HTR-8/SVneo (cell line): Measurements from ENCODE around the gene KANK3.
"Not testable (repeated sequence)": the region's sequence is repeated elsewhere in the genome, so short reads cannot be mapped to it uniquely, and the experiment has no call there.

ENCODE experiments used
- DNase-seq: peaks from one replicate; pipeline ENCODE4 v3.0.0; 2011; ENCODE audit warnings: low spot score, mixed read lengths; ENCODE audit not compliant: insufficient read length
- FAIRE-seq: peaks from 2 replicates; lab custom pipeline; 2011; peaks lifted over from hg19 to GRCh38; lab: Jason Lieb, UNC

The KANK3 gene

DNA sequence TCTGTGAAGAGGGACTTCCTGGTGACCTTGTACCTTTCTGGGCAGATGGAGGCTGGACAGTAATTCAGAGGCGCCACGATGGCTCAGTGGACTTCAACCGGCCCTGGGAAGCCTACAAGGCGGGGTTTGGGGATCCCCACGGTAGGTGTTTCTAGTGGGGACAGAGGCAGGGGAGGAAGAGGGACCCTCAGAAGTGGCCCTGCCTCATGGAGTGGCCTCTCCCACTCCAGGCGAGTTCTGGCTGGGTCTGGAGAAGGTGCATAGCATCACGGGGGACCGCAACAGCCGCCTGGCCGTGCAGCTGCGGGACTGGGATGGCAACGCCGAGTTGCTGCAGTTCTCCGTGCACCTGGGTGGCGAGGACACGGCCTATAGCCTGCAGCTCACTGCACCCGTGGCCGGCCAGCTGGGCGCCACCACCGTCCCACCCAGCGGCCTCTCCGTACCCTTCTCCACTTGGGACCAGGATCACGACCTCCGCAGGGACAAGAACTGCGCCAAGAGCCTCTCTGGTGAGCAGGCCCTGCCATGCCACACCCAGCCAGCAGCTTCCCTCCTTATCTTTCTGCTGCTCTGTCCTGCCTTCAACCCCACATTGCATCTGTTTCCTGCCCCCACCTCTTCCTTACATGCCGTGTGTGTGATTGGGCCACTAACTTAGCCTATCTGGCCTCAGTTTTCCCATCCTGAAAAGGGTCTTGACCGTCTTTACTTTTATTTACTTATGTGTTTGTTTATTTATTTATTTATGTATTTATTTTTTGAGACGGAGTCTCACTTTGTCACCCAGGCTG is 28.1 kb upstream of the KANK3 start:
- FAIRE-seq (no peak), DNase-seq (no peak)

DNA sequence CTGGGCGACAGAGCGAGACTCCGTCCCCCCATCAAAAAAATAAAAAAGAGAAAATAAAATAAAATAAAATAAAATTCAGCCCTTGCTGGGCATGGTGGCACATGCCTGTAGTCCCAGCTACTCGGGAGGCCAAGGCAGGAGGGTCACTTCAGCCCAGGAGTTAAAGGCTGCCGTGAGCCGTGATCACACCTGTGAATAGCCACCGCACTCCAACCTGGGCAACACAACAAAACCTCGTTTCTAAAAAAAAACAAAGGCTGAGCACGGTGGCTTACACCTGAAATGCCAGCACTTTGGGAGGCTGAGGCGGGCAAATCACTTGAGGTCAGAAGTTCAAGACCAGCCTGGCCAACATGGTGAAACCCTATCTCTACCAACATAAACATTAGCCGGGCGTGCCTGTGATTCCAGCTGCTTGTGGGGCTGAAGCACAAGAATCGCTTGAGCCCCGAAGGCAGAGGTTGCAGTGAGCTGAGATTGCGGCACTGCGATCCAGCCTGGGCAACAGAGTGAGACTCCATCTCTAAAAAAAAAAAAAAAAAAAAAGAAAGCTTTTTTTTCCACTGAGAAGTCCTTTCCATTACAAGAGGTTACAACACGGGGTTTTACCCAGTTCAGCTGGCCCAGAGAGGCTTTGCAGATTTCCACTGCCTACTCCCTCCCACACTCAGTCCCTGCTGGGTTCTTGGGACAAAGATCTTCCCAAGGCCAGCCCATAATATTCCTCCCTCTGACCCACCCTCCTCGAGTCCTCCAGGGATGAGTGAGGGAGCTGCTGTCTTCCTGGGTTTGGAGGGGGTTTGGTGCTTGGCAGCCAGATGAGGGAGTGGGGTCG is 27.3 kb upstream of the KANK3 start:
- DNase-seq (no peak), FAIRE-seq (no peak)

DNA sequence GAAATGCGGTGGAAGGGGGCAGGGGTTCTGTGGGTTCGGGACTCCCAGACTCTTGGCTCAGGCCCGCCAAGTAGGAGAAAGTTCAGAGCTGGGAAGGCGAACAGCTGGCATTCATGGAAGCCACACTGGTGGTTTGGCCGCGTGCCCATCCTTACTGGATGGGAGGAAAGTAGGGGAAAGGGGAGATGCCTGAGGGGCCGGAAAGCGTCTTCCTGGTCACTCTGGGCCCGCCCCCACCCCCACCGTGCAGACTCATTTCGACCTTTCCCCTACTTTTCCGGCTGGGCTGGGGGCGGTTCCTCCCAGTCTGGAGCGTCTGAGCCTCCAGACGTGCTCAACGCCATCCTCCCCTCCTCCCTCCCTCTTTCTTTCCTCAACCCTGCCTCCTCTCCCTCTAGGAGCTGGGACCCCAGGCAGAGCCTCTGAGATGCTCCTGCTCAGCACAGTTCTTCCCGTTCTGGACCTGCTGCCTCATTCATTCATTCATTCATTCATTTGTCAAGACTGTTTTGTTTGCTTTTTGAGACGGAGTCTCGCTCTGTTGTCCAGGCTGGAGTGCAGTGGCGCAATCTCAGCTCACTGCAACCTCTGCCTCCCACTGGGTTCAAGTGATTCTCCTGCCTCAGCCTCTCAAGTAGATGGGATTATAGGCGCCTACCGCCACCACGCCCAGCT is 24.4 kb upstream of the KANK3 start:
- peak; percentile 92 for DNase-seq
- peak; percentile 95 for FAIRE-seq

DNA sequence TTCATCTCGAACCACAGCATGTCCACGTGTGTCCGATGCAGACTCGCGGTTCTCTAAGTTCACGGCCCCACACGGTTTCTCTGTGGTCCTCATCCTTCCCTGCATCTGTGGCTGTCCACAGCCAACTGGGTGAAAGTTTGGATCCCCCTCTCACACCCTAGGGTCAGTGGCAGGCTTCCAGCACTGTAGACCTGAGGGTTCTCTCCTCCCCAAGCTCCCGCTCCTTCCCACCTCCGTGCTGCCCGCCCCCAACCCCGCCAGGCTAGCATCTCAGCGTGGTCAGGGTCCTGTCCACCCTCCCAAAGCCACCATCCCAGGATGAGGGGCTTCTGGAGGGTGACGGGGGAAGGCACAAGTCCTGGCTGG is 23.9 kb upstream of the KANK3 start:
- no peak for DNase-seq
- peak; percentile 16 for FAIRE-seq

DNA sequence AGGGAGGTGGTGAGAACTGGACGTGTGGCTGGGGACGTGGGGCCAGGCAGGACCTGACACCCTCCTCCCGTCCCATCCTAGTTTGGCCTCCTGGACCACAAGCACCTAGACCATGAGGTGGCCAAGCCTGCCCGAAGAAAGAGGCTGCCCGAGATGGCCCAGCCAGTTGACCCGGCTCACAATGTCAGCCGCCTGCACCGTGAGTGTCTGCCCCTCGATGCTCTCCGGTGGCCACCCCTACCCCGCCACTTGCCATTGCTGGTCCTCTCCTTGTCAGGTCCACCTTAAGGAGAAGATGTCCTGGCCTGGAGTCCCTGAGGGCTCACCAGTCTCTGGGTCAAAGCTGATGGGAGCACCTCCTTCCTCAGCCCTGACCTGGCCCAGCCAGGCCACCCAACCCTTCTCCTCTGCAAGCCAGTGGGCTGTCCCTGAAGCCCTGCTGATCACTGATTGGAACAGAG is 23.1 kb upstream of the KANK3 start:
- FAIRE-seq (no peak), DNase-seq (no peak)

DNA sequence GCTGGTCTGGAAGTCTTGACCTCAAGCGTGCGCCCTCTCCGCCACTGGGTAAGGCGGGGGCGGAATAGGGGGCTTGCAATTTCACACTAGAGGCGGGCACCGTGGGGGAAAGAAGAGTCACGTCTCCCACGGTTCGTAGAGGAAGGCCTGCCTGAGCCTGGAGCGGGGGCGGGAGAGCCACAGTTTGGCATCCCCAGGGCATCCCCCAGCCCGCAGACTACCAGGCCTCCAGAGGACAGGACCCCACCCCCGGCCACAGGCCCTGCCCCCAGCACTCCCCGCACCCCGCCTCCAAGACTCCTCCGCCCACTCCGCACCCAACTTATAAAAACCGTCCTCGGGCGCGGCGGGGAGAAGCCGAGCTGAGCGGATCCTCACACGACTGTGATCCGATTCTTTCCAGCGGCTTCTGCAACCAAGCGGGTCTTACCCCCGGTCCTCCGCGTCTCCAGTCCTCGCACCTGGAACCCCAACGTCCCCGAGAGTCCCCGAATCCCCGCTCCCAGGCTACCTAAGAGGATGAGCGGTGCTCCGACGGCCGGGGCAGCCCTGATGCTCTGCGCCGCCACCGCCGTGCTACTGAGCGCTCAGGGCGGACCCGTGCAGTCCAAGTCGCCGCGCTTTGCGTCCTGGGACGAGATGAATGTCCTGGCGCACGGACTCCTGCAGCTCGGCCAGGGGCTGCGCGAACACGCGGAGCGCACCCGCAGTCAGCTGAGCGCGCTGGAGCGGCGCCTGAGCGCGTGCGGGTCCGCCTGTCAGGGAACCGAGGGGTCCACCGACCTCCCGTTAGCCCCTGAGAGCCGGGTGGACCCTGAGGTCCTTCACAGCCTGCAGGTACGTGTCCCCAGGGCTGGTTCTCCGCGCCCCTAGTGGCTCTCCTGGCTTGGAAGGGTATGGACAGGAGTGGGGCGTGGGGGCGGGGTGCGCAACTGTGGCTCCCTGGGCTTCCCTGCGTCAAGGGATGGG is 21.0 kb upstream of the KANK3 start, which contains the start of gene ANGPTL4:
Gene ANGPTL4 (plus strand): TSS at position 353 of the 969 bp plus-strand sequence. CDS start 167 bp downstream, at position 520.
- DNase-seq, result peak; percentile 65
- FAIRE-seq, result no peak

DNA sequence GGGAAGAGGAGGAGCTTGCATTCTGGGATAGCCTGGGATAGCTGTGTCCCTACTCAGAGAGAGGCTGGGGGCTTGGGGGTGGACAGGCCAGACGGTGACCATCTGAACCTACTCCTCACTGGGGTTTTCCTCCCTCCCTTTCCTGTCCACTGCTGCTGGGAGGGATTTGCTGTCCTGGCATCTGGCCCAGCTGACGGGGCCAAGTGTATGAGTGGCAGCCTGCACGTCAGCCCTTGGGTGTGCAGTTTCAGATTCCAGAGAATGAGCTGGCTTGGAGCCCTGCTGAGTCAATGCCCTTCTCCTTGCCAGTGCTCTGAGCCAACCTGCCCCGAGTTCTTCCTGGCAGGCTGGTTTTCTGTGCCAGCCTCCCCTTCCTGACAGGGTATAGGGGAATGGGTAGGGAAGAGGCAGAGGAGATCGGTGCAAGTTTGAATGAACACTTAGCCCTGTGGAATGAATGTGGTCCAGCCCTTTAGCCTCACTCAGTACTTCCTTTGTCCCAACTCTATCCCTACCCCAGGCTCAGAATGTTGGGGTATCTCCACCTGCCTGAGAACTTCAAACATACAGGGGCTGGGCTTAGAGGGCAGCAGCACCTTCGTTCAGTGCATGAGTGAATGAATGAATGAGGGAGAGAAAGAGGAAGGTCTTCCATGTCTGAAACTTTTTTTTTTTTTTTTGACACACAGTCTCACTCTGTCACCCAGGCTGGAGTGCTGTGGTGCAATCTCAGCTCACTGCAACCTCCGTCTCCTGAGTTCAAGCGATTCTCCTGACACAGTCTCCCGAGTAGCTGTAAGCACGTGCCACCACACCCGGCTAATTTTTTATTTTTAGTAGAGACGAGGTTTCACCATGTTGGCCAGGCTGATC is 19.1 kb upstream of the KANK3 start:
- FAIRE-seq, result peak; percentile 97
- peak; percentile 95 for DNase-seq

DNA sequence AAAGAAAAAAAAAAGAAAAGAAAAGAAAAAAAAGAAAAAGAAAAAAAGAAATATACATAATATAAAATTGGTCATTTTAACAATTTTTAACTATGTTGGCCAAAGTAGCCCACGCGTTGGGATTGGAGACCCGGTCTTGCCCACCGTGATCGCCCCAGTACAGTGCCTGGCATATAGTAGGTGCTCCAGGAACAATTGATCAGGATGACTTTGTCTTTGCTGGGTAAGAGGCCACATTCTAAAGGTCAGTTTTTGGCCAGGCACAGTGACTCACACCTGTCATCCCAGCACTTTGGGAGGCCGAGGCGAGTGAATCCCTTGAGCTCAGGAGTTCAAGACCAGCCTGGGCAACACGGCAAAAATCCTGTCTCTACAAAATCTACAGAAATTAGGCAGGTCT is 17.1 kb upstream of the KANK3 start:
- FAIRE-seq (no peak), DNase-seq (no peak)

DNA sequence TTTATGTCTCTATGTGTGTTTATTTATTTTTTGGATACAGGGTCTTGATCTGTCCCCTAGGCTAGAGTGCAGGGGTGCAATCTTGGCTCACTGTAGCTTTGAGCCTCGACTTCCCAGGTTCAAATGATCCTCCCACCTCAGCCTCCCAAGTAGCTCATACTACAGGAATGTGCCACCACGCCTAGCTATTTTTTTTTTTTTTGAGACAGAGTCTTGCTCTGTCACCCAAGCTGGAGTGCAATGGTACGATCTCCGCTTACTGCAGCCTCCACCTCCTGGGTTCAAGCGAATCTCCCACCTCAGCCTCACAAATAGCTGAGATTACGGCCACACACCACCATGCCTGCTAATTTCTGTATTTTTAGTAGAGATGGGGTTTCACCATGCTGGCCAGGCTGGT is 15.9 kb upstream of the KANK3 start:
- no peak for FAIRE-seq
- DNase-seq, result no peak

DNA sequence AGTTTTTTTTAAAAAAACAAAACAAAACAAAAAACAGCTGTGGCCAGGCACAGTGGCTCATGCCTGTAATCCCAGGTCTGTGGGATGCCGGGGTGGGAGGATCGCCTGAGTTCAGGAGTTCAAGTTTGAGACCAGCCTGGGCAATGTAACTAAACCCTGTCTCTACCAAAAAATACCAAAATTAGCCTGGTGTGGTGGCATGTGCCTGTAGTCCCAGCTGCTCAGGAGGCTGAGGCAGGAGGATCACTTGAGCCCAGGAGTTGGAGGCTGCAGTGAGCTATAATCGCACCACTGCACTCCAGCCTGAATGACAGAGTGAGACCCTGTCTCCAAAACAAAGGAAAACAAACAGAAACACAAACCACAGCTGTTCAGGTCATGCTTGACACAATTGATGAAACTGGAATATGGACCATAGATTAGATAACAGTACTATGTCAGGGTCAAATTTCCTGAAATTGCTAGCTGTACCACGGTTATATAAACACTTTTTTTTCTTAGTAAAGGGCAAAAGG is 14.0 kb upstream of the KANK3 start:
- DNase-seq (no peak), FAIRE-seq (no peak)

DNA sequence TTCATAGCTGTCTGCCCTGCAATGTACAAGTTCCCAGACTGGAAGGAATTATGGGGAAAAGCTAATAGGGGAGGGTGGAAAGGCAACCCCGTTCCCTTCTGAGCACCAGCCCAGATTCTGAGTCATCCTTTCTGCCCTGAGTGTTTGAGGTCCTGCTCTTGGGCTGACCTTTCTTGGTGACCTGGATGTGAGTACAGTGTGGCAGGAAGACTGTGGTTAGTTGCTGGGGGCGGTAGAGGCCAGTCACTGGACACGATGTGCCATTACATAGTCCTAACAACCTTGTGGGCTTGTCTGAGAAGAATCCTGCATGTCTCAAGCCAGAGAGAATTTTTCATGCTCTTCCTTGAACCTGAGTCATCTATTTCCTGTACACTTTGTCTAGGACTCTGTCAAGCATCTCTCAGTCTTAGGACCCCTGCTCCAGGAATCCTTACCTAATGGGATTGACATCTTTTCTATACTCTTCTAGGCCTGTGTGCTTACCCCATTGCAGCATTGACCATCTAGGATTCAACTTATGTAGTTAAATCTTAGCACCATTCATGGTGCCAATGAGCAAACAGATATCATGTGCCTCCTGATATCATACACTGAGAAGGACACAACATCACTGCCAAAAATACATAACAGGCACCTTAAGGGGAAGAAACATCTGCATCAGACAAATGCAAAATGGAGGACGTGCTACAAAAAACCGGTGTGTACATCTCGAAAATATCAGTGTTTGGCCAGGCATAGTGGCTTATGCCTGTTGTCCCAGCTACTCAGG is 12.8 kb upstream of the KANK3 start:
- DNase-seq, result peak; percentile 74
- FAIRE-seq, result peak; percentile 96

DNA sequence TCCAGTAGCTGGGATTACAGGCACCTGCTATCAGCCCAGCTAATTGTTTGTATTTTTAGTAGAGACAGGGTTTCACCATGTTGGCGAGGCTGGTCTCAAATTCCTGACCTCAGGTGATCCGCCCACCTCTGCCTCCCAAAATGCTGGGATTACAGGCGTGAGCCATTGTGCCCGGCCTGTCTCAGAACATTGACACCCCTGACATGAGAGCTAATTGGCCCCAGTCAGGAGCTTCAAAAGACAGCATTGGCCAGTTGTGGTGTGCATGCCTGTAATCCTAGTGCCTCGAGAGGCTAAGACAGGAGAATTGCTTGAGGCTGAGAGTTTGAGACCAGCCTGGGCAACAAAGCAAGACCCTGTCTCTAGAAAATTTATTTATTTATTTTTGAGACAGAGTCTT is 9.8 kb upstream of the KANK3 start:
- FAIRE-seq, DNase-seq: not testable (repeated sequence)

DNA sequence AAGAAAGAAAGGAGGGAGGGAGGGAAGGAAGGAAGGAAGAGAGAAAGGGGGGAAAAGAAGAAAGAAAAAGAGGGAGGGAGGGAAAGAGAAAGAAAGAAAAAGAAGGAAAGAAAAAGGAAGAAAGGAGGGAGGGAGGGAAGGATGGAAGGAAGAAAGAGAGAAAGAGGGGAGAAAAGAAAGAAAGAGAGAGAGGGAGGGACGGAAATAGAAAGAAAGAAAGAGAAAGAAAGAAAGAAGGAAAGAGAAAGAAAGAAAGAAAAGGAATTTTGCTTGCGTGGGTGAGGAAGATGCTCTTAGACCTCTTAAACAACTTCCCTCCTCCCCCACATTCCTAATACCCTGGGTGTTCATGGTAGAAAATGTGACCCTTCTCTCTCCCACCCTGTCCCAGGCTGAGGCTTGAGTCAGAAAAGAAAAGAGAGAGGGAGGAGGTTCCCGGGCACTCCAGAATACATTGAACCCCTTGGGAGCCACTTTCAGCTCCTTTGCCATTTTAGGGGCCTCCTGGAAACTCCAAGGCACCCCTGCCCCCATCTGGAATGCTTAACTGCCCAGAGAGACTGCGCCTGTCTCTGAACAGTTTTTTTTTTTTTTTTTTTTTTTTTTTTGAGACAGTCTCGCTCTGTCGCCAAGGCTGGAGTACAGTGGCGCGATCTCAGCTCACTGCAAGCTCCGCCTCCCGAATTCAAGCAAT is 9.2 kb upstream of the KANK3 start:
- DNase-seq, result no peak
- no peak for FAIRE-seq

DNA sequence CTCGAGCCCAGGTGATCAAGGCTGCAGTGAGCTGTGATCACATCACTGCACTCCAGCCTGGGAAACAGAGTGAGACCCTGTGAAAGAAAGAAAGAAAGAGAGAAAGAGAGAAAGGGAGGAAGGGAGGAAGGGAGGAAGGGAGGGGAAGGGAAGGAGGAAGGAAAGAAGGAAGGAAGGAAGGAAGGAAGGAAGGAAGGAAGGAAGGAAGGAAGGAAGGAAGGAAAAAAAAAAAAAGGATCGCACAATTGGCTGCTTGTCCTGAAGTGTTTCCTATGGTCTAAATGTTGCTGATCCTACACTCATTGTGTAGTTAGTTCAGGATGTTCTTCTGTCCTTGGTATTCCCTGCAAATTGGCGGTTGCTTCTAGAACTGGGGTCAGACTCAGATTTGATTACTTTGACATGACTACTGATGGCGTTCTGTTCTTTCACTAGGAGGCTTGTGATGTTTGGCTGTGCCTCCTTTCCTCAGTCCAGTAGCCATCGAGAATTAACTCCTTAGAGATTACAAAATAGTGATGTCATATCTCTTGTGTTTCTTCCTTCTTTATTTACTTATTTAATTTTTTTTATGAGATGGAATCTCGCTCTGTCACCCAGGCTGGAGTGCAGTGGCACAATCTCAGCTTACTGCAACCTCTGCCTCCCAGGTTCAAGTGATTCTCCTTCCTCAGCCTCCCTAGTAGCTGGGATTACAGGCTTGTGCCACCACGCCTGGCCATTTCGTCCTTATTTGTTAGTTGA is 6.7 kb upstream of the KANK3 start:
- not testable (repeated sequence) for FAIRE-seq, DNase-seq

DNA sequence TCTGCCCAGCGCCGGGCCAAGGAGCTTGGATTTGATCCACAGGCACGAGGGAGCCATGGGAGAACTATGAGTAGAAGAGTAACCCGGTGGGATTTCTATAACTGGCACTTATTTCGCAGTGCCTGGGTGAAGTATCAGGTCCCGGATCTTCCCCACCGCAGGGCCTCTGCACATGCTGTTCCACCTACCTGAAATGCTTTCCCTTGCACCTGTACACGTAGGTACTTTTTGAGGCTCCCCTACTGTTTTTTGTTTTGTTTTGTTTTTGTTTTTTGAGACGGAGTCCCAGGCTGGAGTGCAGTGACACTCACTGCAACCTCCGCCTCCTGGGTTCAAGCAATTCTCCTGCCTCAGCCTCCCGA is 402 bp upstream of the KANK3 start:
- DNase-seq (no peak), FAIRE-seq (no peak)

DNA sequence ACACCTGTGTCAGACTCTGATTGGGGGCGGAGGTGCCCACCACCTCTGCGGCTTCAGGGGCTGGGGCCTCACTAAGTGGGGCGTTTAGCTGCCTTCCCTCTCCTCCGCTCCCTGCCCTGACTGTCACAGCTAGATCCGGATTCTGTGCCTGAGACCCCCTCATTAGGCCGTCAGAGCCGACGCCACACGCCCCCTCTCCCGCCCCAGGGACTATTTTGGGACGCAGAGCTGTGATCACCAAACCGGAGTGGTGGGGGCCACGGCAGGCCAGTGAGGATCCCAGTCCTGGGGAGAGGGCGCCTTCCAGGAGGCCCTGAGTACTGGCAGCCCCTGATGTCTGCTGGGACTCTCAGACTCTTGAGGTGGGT is 762 bp downstream of the KANK3 start:
- DNase-seq (no peak), FAIRE-seq (no peak)

DNA sequence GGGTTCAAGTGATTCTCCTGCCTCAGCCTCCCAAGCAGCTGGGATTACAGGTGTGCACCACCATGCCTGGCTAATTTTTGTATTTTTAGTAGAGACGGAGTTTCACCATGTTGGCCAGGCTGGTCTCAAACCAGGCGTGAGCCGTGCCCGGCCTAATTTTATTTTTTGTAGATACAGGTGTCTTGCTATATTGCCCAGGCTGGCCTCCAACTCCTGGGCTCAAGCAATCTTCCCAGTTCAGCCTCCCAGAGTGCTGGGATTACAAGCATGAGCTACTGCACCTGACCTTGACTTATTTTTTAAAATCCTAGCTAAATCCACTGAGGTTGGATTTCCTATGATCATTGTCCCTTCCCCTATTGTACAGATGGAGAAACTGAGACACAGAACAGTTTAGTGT is 1.6 kb downstream of the KANK3 start:
- FAIRE-seq, result not testable (repeated sequence)

More for the DNA sequence above, 1.6 kb downstream of the KANK3 start:
- DNase-seq, result not testable (repeated sequence)
